LNCAP (cell line): ENCODE measurements around the gene PPM1J.

ENCODE experiments used
- TF ChIP-seq, protein P1 (sequence below): fragments of 450-650 bp; IDR thresholded peaks from 2 replicates; pipeline ENCODE4 v1.5.1; 2017; ENCODE audit warnings: mild to moderate bottlenecking

Gene PPM1J

DNA sequence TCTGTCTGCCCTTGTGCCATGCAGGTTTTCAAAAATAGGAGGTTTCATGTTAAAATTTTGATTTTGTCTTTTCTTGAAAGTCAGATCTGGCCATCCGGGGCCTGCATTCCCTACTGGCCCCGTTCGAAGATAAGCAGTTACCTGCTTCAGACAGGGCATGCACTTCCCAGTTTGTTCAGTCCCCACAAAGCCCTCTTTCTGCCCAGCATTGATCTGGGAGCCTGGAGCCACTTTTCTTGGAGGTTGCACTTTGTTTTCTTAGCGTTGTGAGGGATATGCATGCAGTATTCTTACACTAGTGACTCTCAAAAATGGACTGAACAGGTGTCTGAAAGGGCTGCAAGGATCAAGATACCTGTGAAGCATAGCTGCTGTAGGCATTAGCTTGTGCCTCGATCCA is 29.2 kb downstream of the PPM1J start:
- TF ChIP-seq, protein P1, sequence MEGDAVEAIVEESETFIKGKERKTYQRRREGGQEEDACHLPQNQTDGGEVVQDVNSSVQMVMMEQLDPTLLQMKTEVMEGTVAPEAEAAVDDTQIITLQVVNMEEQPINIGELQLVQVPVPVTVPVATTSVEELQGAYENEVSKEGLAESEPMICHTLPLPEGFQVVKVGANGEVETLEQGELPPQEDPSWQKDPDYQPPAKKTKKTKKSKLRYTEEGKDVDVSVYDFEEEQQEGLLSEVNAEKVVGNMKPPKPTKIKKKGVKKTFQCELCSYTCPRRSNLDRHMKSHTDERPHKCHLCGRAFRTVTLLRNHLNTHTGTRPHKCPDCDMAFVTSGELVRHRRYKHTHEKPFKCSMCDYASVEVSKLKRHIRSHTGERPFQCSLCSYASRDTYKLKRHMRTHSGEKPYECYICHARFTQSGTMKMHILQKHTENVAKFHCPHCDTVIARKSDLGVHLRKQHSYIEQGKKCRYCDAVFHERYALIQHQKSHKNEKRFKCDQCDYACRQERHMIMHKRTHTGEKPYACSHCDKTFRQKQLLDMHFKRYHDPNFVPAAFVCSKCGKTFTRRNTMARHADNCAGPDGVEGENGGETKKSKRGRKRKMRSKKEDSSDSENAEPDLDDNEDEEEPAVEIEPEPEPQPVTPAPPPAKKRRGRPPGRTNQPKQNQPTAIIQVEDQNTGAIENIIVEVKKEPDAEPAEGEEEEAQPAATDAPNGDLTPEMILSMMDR = no peak

DNA sequence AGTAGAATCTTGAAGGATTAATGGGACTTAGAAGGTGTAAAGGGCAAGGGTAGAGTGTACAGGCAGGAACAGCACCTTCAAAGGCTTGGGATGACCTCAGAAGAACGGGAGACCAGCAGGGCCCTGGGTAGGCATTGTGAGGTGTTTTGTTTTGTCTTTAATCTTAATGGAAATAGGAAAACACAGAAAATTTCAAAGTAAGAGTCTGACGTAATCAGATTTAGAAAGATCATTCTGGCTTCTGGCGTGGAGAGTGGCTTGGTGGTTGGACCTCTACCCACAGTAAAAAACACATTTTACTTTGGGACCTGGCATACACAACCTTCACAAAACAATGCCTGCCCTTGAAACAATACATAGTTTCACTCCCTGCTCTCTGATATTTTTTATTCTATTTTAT is 36.5 kb downstream of the PPM1J start:
- TF ChIP-seq, protein P1 = no peak

DNA sequence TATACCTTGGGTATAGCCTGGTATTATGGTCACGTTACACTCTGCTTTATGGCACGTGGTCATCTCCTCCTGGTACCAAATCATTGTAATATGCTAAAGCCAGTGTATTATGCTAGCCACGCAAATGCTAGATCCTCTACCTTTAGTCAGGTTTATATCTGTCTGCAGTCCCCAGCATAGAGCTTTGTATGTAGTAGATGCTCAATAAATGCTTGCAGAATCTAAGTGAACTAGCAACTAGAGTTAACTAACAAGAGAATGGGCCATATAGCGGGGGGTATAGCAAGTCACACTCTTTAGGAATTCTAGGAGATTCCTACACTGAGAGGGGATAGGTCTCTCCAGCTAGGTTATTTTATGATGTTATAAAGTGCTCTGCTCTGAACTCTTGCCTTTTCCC is 37.6 kb downstream of the PPM1J start:
- TF ChIP-seq, protein P1 = no peak

DNA sequence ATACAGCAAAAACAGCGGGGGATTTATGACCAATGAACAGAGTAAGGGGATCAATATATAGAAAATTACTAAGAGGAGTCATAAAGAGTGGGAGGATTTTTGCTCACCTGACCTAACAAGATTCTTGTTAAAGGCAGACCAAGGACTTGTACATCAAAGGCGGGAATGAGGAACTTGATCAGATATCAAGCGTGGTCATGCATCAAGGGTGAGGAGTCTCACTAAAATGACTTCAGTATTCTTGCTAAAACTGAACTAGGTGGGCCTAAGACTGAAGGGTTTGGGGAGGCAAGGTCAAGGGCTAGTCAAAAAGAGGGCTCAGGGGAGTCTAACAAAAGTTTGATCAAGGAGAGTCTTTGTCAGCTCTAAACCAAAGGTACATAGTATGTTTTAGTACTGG is 38.6 kb downstream of the PPM1J start:
- TF ChIP-seq, protein P1 = no peak

DNA sequence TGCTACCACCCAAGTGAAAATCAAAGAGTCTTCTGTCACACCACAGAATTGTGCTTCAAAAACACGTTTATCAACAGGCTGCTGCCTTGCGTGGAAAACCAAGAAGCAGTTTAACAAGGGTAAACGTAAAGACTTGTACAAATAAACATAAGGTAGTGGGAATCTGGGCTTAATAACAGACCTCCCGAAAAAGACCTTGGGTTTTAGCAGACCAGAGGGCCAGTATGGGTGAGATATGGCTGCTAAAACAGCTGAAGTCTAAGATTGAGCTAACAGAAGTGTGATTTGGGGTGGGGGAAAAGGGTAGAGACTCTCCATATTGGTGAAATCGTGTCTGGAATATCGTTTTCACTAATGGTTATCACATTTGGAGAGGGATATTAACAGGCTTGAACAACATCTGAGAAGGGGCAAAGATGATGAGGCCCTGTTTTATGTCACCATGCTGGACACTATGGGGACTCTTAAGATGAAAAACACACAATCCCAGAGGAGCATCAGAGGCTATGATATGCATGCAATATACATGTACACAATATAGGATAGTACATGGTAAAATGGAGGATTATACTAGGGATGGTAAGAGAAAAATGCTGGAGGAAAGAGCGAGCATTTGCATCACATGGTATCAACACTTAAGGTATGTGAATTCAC is 39.3 kb downstream of the PPM1J start:
- TF ChIP-seq, protein P1 = no peak

DNA sequence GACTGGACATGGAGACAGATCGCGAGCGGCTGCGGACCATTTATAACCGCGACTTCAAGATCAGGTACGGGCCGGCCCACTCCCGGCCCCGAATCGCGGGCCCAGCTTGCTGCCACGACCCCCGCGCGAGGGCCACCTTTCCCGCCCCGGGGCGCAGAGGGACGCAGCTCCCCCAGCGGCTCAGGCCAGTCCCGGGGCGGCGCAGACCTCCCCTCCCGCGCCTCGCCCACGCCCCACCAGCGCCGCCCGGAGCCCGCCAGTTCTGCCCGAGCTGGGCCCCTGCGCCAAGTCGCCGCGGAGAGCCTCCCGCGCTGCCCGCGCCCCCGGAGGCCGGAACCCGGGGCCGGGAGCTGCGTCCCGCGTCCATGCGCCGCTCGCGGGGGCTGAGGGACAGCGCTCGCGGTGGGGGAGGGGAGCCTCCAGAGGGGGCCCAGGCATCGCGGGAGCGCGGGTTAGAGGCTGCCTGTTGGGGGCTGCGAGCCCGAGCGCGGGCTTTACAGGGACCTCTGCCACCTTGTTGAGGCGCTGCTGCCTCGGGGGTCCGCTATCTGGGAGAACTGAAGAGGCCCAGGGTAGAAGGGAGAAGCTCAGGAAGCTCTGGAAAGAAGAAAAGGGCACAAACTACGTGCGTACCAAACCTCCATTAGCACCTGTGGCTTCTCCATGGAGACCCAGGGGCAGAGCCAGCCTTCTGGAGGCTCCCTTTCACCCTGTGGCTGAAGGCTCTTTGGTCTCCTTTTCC is 40.0 kb downstream of the PPM1J start:
- TF ChIP-seq, protein P1 = peak; percentile 33

DNA sequence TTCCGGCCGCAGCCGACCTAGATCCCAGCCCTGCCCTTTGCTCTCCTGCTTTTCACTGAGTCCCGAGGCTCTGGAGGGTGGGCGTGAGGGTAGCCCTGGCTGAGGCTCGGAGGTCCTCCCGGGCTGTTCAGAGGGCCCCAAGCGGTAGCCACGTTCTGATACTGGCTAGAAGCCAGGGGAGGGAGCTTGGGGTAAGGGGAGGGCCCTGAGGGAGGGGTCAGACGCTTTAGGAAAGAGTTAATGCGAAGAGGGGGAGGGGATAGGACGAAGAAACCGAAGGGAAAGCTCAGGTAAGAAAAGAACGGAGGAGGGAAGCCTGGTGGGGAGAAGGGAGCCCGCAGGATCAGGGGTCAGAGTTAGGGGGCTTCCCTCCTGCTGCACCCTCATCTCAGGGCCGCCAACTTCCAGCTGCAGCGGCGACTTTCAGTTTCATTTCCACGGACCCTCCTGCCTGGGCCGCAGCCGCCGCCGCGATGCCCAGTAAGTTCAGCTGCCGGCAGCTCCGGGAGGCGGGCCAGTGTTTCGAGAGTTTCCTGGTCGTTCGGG is 40.6 kb downstream of the PPM1J start, which contains the start of gene MOV10:
Gene MOV10, plus strand, starts transcription at position 220 of the 546 bp plus-strand sequence. Its CDS starts 254 bp downstream, at position 474.
- TF ChIP-seq, protein P1 = no peak
